Stimulated activated CD4-positive, alpha-beta T cell treated with anti-CD3 and anti-CD28 coated beads, Interleukin-2, amount 100 ng/mL, for 24 hours (primary cell): ENCODE data around the gene HK3.
A peak's percentile ranks its signal among the peaks of the same experiment; 100 is the strongest.

ENCODE experiments used
- DNase-seq, 2 donors: peaks; one replicate each; pipeline ENCODE4 v3.0.0-alpha.2; 2020

Gene HK3

DNA sequence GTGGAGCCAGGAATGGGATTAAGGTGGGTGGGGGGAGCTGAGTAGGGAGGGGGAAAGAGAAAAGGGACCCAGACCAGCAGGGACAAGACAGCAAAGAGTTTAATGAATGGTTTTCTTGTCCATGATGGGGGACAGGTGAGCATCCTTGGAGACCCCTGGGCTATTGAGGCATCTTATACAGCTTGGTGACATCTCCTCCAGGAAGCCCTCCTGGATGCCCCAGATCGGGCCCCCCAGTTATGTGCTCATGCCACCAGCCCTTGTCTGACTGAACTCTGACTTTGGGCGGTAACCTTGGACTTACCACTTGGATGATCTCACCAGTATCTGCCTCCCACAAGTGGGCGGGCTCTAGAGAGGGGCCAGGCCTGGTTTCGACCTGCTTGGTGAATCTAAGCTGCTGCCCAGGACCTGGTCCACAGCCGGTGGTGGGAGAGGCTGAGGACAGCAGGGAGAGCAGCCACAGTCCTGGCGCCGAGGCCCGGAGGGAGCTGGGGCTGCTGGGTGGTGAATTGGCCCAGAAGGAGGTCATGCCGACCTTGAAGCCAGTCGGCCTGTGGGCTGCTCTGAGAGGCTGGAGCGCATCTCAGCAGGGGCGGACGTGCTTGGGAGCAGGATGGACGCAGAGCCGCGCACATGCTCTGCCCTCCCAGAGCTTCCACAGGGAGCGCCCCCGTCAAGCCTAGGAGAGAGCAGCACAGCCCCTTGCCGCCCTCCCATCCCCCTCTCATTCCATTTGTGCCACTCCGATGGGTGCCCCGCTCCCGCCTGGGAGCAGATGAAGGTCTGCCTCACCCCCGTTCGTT lies 52.6 kb downstream of the HK3 start:
- DNase-seq: peak in 1 of 2 donors; percentile 10

DNA sequence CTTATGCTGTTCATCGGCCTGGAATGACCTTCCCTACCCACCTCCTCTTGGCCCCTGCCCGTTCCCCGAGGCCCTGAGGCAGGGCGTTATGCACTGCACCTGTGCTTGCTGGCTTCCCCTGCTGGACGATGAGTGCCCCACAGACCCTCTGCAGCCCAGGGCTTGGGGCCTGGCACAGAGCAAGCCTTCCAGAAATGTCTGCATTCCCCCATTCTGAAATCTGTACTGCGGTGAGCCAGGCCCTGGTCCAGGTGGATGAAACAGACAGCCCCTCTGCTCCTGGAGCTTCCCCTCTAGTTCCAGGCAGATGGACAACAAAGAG lies 53.8 kb downstream of the HK3 start:
- DNase-seq: no peak

GRCh38 chr5:176844706-176845391 lies 54.3 kb downstream of the HK3 start:
- DNase-seq: no peak

- DNase-seq: no peak
Measured at GRCh38 chr5:176844281-176844680, 54.9 kb downstream of the HK3 start.

- no peak for DNase-seq
Measured at GRCh38 chr5:176843673-176844072, 55.5 kb downstream of the HK3 start.

DNA sequence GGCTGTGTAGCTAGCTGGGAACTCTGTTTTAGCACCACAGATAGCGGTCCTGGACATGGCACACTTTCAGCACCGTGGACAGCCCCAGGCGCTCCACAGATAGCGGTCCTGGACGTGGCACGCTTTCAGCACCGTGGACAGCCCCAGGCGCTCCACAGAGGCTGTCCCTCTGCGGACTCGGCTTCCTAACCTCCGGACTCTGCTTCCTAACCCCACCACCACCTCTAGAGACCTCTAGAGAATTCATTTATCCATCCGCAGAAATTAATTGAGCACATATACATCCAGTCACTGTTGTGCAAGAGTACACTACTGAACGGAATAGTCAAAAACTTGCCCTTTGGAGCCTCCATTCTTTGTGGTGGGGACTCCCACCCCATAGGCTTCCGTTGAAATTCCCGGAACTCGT lies 61.4 kb downstream of the HK3 start:
- DNase-seq: peak; percentile 78 to 83

DNA sequence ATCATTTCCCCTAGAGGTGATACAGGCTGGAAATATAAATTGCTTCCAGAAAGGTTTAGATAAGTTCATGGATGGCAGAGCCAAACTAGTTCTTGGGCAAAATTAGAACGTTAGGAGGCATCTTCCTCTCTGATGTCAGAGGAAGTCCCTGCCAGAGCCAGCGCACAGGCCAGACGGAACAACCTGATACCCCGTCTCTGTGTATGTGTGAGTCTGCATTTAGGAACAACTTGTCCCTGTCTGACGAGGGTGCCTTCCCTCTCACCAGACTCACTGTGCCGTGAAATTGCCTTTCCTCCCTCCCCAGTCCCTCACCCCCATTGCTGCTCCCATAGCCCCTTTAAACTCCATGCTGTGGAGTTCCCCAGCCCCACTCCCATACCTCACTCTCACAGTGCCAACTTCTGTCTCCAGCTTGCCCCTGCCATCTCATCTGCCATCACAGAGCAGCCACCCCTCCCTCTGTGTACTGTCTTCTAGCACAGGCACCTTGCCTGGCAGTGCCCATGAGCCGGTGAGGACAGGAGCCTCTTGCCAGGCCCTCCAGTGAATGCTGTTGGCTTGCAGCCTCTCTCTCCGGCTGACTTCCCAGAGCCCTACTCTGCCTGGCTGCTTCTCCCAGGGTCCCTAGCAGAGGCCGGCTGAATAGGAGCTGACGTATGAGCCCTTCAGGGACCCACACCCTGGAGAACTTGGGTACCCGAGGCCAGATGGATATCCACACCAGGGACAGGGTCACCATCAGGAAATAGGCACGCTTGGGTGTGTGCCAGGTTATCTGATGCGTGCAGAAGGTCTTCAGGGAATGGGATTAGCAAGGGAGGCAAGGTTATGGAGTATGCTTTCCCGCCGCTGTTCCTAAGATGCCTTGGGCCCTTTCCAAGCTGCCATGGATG lies 62.1 kb downstream of the HK3 start:
- DNase-seq: no peak

DNA sequence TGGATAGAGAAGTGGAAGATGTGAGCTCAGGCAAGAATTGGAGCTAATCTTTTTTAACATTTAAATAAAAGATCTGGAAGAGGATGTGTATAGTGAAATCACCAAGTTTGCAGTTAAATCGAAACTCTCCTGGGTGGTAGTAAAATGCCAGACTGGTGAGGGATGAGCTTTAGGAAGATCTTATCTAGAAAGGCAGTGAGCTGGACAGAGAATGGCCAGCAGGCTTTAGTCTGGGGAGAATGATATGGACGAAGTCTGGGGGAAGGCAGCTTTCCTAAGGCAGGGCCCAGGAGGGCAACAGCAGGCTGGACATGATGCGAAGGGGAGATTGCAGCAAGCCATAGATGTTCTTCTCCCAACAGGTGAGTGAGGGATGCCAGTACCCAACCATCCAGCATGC lies 63.2 kb downstream of the HK3 start:
- DNase-seq: no peak

- no peak for DNase-seq
Measured at GRCh38 chr5:176833286-176833685, 65.9 kb downstream of the HK3 start.

- DNase-seq: no peak
Measured at GRCh38 chr5:176832162-176832561, 67.0 kb downstream of the HK3 start.

DNA sequence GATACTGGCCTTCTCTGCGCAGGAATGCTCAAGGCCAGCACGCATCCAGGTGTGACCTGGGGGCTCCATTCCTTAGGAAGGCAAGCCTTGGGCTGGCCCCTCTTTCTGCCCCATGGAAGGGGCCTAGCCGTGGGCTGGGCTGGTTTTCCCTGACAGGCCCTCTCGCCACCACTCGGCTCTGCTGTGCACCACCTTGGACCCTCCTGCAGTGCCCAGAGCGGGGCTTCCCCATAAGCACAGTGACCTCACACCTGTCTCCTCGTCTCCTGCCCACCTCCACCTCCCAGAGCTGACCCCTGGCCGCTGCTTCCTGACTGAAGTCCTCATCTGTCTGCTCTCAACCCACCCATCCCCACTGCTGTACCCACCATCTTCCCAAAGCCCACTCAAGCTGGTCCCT lies 67.7 kb downstream of the HK3 start:
- no peak for DNase-seq

DNA sequence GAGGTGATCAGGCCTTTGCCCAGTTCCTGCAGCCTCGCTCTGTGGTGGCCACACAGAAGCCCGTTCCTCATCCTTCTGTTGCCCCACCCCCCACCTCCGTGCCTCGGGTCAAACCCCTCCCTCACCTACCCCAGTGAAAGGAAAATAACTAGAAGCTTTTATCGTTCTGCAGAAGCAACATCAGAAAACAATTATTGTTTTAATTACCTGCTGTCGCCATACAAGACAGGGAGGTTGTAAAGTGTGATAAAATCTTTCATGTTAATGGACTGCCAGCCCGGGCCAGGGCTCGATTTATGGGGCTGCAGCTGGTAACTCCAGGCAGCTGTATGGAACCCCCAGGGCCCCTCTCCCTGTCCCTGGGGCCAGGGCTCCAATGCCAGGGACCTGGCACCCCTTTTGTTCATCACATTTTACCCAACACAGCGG lies 68.1 kb downstream of the HK3 start:
- DNase-seq: no peak
